GM18951 (cell line): ENCODE results near the gene RFX3.

Source experiments
- POLR2A ChIP-seq: IDR thresholded peaks from 4 replicates; pipeline ENCODE4 v1.6.1; 2011; ENCODE audit warnings: mild to moderate bottlenecking; ENCODE audit not compliant: insufficient read length, insufficient read depth; ENCODE audit errors: extremely low read depth
- in situ Hi-C: fragments of 300-500 bp; cut with MboI; formaldehyde crosslinking; loops from one replicate; pipeline ENCODE4 v1.12.0; 2022; ENCODE audit warnings: low sequenced_read_pairs, mixed read lengths, inconsistent platforms; ENCODE audit not compliant: unreplicated experiment

The RFX3 gene

DNA sequence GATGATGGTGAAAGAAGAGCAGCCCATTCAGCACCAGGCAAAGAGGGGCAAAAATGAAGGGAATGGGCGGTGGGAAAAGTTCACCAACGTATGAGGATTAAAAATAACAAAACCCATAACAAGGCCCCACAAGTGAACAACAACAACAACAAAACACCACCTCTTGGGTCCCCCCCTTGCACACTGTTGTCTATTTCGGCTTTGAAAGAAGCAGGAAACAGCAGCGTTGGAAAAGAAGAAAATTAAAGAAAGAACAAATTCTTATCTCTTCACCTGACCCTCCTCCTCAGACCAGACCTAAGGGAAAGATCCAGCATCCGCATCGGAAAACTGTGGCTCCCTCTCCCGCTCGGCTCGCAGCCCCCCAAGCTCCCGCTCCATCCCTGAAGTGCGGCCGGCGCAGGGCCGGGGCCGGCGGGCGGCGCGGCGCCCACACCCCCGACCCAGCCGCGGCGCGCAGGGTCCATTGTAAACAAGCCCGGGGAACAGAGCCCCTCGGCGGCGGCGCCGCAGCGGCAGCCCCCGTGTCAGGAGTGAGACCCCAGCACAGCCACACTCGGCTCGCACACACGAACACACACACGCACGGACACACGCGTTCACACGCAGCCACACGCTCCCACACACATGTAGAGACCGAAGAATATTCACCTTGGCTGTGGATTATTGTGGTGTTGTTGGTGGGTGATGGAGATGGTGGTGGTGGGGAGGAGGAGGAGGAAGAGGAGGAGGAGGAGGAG, 535 bp downstream of the RFX3 start:
- no peak for TF ChIP-seq POLR2A
- in situ Hi-C loops = no loop called here

DNA sequence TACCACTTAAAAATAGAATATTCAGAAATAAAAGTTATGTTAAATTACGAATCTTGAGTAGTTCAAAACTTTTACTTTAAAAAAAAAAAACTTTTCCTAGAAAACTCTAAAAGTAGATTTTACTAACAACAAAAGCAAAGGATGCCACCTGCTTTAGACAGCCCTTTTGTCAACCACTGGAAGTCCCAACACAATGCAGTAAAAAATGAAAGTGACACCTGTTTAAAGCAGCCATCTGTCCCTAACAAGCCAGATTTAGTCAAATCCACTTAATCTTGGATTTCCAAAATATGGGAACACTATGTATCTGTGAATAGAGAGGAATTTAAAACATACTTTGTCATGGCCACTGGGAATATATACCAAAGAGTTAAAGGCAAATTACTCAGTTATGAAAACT, 3.8 kb downstream of the RFX3 start:
- no peak for TF ChIP-seq POLR2A
- in situ Hi-C loops = no loop called here

DNA sequence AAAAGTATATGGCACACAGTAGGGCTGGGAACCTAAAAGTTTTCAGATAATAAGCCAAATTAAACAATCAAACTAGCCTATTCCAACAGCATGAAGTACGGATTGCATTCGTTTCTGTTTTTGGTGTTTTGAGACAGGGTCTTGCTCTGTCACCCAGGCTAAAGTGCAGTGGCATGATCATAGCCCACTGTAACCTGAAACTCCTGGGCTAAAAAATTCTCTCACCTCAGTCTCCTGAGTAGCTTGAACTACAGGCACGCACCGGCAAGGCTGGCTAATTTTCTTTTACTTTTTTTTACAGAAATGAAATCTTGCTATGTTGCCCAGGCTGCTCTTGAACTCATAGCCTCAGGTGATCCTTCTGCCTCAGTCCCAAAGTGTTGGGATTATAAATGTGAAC, 5.2 kb downstream of the RFX3 start:
- in situ Hi-C loops = no loop called here
- no peak for TF ChIP-seq POLR2A

DNA sequence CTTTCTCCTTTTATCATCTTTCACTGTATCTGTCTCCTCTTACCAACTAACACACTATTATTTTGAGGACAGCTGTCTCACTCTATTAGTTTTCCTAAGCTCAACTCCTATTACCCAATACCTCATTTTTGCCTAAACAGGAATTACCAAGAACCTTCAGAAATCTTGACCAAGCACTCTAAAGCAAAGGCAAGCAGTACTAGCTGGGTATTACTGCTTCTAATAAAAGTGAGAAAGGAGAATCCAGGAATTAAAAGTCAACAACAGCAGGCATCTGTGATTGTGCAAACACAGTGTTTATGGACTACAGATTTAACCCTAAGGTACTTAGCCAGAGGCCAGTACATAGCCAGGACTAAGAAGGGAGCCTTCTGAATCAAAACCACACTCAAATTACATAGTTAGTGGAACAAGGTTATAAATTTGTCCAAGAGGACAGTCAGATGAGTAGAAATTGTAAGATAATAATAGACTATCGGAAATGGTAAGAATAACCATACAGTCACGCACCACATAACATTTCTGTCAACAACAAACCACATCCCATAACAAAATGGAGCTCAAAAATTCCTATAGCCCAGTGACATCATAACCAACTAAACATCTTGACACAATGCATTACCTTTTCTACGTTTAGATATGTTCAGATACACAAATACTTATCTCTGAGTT, 8.3 kb downstream of the RFX3 start:
- no peak for TF ChIP-seq POLR2A
- in situ Hi-C loops = no loop called here

DNA sequence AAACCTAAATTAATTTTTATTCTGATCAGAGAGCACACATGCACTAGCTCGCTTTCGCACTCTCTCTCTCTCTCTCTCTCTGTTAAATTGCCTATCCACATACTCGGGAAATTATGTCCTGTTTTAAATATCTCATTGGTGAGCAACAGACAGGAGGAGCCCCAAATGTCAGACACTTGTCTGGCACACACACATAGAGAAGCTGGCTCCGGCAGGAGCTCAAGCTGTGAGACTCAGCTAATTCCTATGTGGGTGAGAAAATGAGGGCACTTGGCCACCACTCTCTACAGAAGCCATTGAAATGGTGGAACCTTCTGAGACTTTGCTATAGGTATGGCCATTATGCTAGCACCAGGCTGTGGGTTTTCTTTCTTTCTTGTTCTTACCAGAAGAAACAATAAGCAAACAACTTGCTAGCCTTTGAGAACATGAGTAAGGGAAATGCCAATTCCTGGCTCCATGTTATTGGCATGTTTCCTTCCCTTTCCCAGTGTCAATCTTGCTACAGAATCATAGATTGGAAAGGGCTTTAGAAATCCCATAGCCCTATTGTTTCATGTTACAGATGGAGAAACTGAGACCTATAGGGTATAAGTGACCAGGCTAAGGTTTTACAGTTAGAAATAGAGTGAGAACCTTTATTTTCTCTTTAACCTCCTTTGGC, 9.0 kb downstream of the RFX3 start:
- in situ Hi-C loops = no loop called here
- no peak for TF ChIP-seq POLR2A

DNA sequence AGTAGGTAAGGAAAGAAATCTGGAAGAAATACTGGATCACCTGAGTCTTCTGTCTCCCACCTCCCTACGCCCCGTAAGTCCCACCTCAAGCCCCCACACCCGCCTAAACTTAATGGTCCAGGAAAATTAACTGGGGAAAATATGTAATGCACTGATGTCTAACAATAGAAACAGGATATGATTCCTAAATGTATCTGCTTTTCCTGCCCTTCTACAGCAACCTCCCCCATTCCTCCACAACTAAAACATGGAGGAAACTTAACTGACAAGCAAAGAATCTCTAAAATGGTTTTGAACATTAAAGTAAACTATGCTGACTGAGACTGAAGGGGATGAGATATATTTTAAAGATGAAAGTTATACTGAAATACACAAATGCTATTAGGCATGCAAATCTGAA, 10.4 kb downstream of the RFX3 start:
- no peak for TF ChIP-seq POLR2A

DNA sequence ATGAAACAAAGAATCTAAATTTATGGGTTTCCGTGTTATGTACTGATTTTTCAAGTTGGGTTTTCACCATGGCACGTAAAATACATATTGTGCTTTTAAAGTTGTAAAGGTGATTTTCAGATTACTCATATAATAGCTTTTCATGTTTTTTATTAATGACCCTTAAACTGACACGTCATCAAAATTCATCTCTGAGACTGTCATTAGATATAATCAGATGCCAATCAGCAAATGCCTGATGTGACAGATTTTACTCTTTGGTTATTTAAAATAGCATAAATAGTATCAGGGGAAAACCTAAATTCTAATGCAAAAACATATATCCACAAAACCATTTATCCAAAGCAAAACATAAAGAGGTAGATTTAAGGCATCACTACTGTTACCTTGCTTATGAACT, 11.0 kb downstream of the RFX3 start:
- no peak for TF ChIP-seq POLR2A

More for the DNA sequence above, 10.4 kb downstream of the RFX3 start:
- in situ Hi-C loops = no loop called here

DNA sequence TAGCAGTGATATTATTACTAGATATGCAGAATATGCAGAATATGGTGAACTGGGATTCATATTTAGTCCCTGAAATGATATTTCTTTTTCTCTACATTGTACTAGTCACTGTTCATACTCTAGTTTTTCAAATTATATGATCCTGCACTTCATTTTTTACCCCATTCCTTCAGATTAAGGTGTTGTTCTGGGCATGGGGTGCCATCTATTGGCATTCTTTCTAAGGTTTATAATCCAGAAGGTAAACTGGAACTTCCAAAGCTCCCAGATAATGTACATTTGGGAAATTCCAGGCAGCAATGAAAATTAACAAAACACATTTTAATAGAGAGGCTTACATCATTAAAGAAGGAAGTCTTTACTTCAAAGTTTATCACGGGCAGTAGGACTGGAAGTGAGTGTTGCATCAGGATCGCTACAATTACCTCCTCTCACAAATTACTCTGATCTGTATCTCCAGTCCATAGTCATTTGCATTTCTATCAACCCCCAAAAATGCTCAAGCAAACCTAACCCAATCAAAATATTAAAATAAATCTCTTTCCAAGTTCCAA, 12.5 kb downstream of the RFX3 start:
- in situ Hi-C loops = loop anchor here (5.0 kb wide), 1 partner anchor 36 kb away; no protein-coding TSS in a partner anchor
- no peak for TF ChIP-seq POLR2A

More for the DNA sequence above, 11.0 kb downstream of the RFX3 start:
- in situ Hi-C loops = loop anchor here (5.0 kb wide), 1 partner anchor 37 kb away; no protein-coding TSS in a partner anchor

DNA sequence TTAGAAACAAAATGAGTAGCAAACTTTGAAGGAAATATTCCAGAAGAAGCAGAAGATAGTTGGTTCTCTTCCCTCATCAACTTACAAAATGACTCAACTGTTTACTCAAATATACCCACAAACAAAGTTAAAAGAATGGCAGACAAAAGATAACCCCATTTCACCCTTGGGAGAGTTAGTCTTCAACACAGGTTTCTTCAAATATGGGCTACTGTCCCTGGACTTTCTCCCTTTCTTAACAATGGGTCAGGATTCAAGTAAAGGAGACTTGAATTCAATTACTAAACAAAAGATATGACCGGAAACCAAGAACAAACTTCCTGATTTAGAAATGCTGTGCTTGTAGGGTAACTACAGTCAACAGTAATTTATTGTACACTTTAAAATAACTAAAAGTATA, 14.2 kb downstream of the RFX3 start:
- in situ Hi-C loops = loop anchor here (5.0 kb wide), 1 partner anchor 34 kb away; no protein-coding TSS in a partner anchor
- no peak for TF ChIP-seq POLR2A

DNA sequence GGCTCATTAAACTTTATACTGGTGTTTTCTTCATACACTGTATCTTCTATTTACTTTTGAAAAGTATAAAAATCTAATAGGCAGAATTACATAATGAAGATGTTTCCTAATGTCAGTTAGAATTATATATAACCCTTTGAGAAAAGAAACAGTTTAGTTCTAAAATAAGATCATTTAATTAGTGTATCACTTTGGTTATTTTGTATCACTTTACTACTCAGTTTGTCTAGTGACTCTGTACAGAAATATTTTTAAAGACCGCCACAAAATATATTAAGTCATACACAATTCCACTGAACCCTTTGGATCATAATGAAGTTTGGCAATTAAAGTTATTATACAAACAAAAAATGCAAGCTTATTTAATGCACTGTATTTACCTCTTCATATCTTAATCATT, 15.0 kb downstream of the RFX3 start:
- TF ChIP-seq POLR2A = no peak
- in situ Hi-C loops = loop anchor here (5.0 kb wide), 1 partner anchor 33 kb away; no protein-coding TSS in a partner anchor

DNA sequence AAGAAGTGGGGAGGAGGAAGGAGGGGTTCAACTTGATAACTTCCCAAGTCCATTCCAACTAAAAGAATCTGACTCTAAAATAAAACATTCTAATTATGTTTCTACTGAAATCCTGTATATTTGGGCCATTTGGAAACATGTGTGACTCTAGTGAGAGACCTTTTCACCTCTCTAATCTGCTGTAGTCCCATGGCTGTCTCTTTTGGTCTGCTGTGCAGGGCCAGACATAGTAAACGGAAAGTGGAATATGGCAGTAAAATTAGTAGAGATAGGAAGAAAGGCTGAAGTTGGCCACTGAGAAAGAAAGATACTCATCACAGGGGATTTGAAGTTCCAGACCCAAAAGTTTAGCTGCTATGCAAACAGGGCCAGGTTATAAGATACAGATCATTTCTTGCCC, 15.9 kb downstream of the RFX3 start:
- no peak for TF ChIP-seq POLR2A
- in situ Hi-C loops = loop anchor here (5.0 kb wide), 1 partner anchor 33 kb away; no protein-coding TSS in a partner anchor

DNA sequence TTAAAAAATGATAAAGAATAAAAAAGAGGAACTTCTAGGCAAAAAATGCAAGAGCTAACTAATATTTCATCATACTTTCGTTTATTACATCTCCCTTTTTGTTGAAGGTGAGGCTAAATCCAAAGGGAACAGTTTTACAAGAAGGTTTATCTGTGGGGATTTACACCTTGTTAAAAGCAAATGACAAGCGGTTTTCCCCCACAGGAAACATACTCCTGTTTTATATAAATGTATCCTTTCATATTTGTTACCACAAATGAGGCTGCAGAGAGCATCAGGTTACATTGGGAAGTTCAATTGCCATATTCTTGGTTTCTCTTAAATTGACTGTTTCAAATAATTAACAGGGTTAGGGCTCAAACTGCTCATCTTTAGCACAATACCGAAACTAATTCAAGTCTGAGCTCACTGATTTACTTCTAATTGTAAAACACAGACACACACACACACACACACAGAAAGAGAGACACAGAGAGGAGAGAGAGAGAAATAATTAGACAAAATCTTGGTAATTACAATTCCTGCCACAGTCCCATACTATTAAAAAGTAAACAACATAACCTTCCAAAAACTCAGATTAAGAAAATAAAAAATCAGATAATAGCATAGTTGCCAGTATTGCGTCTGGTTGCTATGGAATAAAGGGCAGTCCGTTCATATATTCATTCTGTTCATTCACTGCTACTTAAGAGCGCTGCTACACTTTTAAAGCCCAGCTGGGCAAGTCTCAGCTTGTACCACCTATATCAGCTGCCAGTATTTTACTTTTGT, 17.1 kb downstream of the RFX3 start:
- in situ Hi-C loops = no loop called here
- TF ChIP-seq POLR2A = no peak
